ENCODE results near the gene CELSR1.

CELSR1 gene

GRCh38 chr22:46371623-46372226, 165.7 kb downstream of the CELSR1 start:
- no peak for DNase-seq

GRCh38 chr22:46370584-46371291, 166.7 kb downstream of the CELSR1 start:
- DNase-seq = no peak

- no peak for DNase-seq
These were observed 167.5 kb downstream of the CELSR1 start for GRCh38 chr22:46369716-46370583.

GRCh38 chr22:46368871-46369715, 168.3 kb downstream of the CELSR1 start:
- DNase-seq = no peak

- no peak for DNase-seq
These were observed 169.0 kb downstream of the CELSR1 start for GRCh38 chr22:46368422-46368821.

GRCh38 chr22:46367707-46368191, 169.7 kb downstream of the CELSR1 start:
- peak; percentile 82 for DNase-seq

- DNase-seq = no peak
These were observed 170.4 kb downstream of the CELSR1 start for GRCh38 chr22:46366801-46367706.

GRCh38 chr22:46366327-46366731, 171.1 kb downstream of the CELSR1 start:
- DNase-seq = no peak

- DNase-seq = no peak
These were observed 172.2 kb downstream of the CELSR1 start for GRCh38 chr22:46365166-46365624.

GRCh38 chr22:46364341-46365165, 172.9 kb downstream of the CELSR1 start:
- no peak for DNase-seq

GRCh38 chr22:46363611-46364321, 173.7 kb downstream of the CELSR1 start:
- no peak for DNase-seq

GRCh38 chr22:46362934-46363515, 174.4 kb downstream of the CELSR1 start:
- no peak for DNase-seq

- no peak for DNase-seq
These were observed 175.1 kb downstream of the CELSR1 start for GRCh38 chr22:46362203-46362933.

- no peak for DNase-seq
These were observed 175.6 kb downstream of the CELSR1 start for GRCh38 chr22:46361826-46362202.

GRCh38 chr22:46360891-46361290, 176.5 kb downstream of the CELSR1 start:
- DNase-seq = no peak

GRCh38 chr22:46360097-46360496, 177.3 kb downstream of the CELSR1 start:
- no peak for DNase-seq

- no peak for DNase-seq
These were observed 178.1 kb downstream of the CELSR1 start for GRCh38 chr22:46359362-46359761.

- no peak for DNase-seq
These were observed 178.7 kb downstream of the CELSR1 start for GRCh38 chr22:46358766-46359165.

All from stimulated activated CD4-positive, alpha-beta T cell treated with anti-CD3 and anti-CD28 coated beads, Interleukin-15, amount 100 ng/mL, for 24 hours (primary cell).